ENCODE data around the gene CFAP77. TPM values are rescaled to one million over a fixed set of nuclear protein-coding genes. Genes with fewer than 3 reads are reported as not detected.

CFAP77 gene
- total RNA-seq, 6 donors from 2014 or later: 0.78 to 16.7 (median 2.7) TPM; not detected in 1

GRCh38 chr9:132589148-132590036 lies 179.4 kb downstream of the CFAP77 start:
- H3K4me1 ChIP-seq: peaks cover 0 to 21% (median 9%) of the 10 kb centered on the region in 4 donors
- no peaks in the 10 kb centered on the region for H3K9me3 ChIP-seq
- peak in 1 of 2 donors; percentile 6 for ATAC-seq (ENCODE audit: low FRiP score in 2 of 2)
- no peak overlapping the region for H3K4me3 ChIP-seq
- H3K36me3 ChIP-seq: peaks cover 0 to 10% (median 9%) of the 10 kb centered on the region in 4 donors
- peak in 1 of 2 donors; percentile 78 for DNase-seq
- WGBS, 2 donors: 0 to 6% methylated on average over 9 to 53 of the region's 83 CpGs
- H3K27ac ChIP-seq: no peak overlapping the region
- H3K27me3 ChIP-seq: peaks cover 0 to 70% (median 43%) of the 10 kb centered on the region in 4 donors
- TF ChIP-seq POLR2A (IDR thresholded peaks at IDR 0.05) (no peak), EP300 (IDR thresholded peaks at IDR 0.05) (no peak), POLR2AphosphoS5 (IDR thresholded peaks at IDR 0.05) (no peak), CTCF (IDR thresholded peaks at IDR 0.05) (no peak)

DNA sequence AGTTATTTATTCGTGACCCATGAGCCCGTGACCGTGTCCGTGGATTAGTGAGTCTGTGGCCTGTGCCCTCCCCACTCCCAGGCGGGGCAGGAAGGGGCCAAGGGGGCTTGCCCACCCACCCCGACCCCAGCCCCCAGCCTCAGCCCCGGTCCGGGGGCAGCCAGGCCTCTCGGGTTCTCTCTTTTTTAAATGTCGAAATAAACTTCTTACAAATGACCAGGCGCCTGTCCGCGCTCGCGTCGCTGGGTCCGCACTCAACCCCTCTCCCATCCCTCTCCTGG lies 180.0 kb downstream of the CFAP77 start:
- H3K27ac ChIP-seq: no peak overlapping the region
- H3K4me3 ChIP-seq: no peak overlapping the region
- H3K9me3 ChIP-seq: no peaks in the 10 kb centered on the region
- TF ChIP-seq CTCF (IDR thresholded peaks at IDR 0.05): no peak
- no peak for TF ChIP-seq POLR2AphosphoS5 (IDR thresholded peaks at IDR 0.05)
- no peak for TF ChIP-seq EP300 (IDR thresholded peaks at IDR 0.05)
- no peak for TF ChIP-seq POLR2A (IDR thresholded peaks at IDR 0.05)
- ATAC-seq (ENCODE audit: low FRiP score in 2 of 2) (no peak), DNase-seq (no peak)
- peaks cover 0 to 21% (median 9%) of the 10 kb centered on the region in 4 donors for H3K4me1 ChIP-seq
- peaks cover 0 to 16% (median 15%) of the 10 kb centered on the region in 4 donors for H3K36me3 ChIP-seq
- H3K27me3 ChIP-seq: peaks cover 0 to 64% (median 41%) of the 10 kb centered on the region in 4 donors
- WGBS, 2 donors: 8 to 15% methylated on average over 7 to 14 of the region's 17 CpGs

GRCh38 chr9:132590318-132591182 lies 180.5 kb downstream of the CFAP77 start:
- Histone ChIP-seq H3K27me3 (peaks cover 0 to 59% (median 38%) of the 10 kb centered on the region in 4 donors), H3K27ac (no peak overlapping the region), H3K36me3 (peaks cover 0 to 20% (median 18%) of the 10 kb centered on the region in 4 donors), H3K4me3 (no peak overlapping the region), H3K9me3 (no peaks in the 10 kb centered on the region), H3K4me1 (peaks cover 0 to 21% (median 9%) of the 10 kb centered on the region in 4 donors)
- DNase-seq: peak in 1 of 2 donors; percentile 78
- TF ChIP-seq POLR2AphosphoS5 (IDR thresholded peaks at IDR 0.05) (no peak), POLR2A (IDR thresholded peaks at IDR 0.05) (no peak), EP300 (IDR thresholded peaks at IDR 0.05) (no peak), CTCF (IDR thresholded peaks at IDR 0.05) (no peak)
- 4 to 5% methylated on average over 9 to 51 of the region's 73 CpGs for WGBS, 2 donors
- no peak for ATAC-seq (ENCODE audit: low FRiP score in 2 of 2)

DNA sequence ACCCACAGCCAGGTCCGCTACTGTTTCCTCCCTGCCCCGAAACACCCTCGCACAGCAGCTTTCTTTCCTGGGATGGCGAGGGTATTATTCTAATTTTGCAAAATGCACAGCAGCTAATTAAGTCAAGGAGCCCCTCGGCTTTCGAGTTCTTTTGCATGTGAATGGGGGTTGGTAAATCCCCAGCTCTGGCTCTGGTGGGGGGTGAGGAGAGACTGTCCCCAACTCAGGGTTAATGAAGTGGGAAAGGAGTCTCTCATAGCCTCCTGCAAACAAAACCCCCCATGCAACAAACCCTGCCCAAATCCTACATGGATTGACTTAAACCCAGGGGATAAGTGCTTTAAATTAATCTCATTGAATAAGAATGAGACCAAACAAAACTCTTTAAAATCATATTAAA lies 181.2 kb downstream of the CFAP77 start:
- H3K4me1 ChIP-seq: peaks cover 0 to 21% (median 9%) of the 10 kb centered on the region in 4 donors
- ATAC-seq (ENCODE audit: low FRiP score in 2 of 2): no peak
- H3K27me3 ChIP-seq: peaks cover 0 to 52% (median 33%) of the 10 kb centered on the region in 4 donors
- 29 to 33% methylated on average over 5 to 6 of the region's 6 CpGs for WGBS, 2 donors
- TF ChIP-seq POLR2AphosphoS5 (IDR thresholded peaks at IDR 0.05) (no peak), EP300 (IDR thresholded peaks at IDR 0.05) (no peak), POLR2A (IDR thresholded peaks at IDR 0.05) (no peak), CTCF (IDR thresholded peaks at IDR 0.05) (no peak)
- H3K4me3 ChIP-seq: no peak overlapping the region
- H3K27ac ChIP-seq: no peak overlapping the region
- peaks cover 0 to 23% (median 19%) of the 10 kb centered on the region in 4 donors for H3K36me3 ChIP-seq
- no peaks in the 10 kb centered on the region for H3K9me3 ChIP-seq
- DNase-seq: no peak
